ENCODE results near the gene SMIM3.

The SMIM3 gene

GRCh38 chr5:150762211-150762610 is 16.3 kb upstream of the SMIM3 start:
- TF ChIP-seq, protein P1, sequence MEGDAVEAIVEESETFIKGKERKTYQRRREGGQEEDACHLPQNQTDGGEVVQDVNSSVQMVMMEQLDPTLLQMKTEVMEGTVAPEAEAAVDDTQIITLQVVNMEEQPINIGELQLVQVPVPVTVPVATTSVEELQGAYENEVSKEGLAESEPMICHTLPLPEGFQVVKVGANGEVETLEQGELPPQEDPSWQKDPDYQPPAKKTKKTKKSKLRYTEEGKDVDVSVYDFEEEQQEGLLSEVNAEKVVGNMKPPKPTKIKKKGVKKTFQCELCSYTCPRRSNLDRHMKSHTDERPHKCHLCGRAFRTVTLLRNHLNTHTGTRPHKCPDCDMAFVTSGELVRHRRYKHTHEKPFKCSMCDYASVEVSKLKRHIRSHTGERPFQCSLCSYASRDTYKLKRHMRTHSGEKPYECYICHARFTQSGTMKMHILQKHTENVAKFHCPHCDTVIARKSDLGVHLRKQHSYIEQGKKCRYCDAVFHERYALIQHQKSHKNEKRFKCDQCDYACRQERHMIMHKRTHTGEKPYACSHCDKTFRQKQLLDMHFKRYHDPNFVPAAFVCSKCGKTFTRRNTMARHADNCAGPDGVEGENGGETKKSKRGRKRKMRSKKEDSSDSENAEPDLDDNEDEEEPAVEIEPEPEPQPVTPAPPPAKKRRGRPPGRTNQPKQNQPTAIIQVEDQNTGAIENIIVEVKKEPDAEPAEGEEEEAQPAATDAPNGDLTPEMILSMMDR (IDR thresholded peaks at IDR 0.05; ENCODE audit: insufficient read depth, low read length, poor library complexity, severe bottlenecking): no peak
- no peaks in the 10 kb centered on the region for H3K27me3 ChIP-seq (replicated peaks; ENCODE audit: control insufficient read depth, insufficient read depth, low read length)
- no peaks in the 10 kb centered on the region for H3K36me3 ChIP-seq (ENCODE audit: control insufficient read depth, insufficient read depth, low read length)
- no peak overlapping the region for H3K4me3 ChIP-seq (replicated peaks; ENCODE audit: low read depth, low read length)
- DNase-seq (ENCODE audit: extremely low read depth, insufficient read length): no peak

GRCh38 chr5:150763023-150763769 is 15.4 kb upstream of the SMIM3 start:
- no peak for DNase-seq (ENCODE audit: extremely low read depth, insufficient read length)
- Histone ChIP-seq H3K4me3 (replicated peaks; ENCODE audit: low read depth, low read length) (no peak overlapping the region), H3K36me3 (ENCODE audit: control insufficient read depth, insufficient read depth, low read length) (no peaks in the 10 kb centered on the region), H3K27me3 (replicated peaks; ENCODE audit: control insufficient read depth, insufficient read depth, low read length) (no peaks in the 10 kb centered on the region)
- TF ChIP-seq, protein P1 (IDR thresholded peaks at IDR 0.05; ENCODE audit: insufficient read depth, low read length, poor library complexity, severe bottlenecking): no peak

DNA sequence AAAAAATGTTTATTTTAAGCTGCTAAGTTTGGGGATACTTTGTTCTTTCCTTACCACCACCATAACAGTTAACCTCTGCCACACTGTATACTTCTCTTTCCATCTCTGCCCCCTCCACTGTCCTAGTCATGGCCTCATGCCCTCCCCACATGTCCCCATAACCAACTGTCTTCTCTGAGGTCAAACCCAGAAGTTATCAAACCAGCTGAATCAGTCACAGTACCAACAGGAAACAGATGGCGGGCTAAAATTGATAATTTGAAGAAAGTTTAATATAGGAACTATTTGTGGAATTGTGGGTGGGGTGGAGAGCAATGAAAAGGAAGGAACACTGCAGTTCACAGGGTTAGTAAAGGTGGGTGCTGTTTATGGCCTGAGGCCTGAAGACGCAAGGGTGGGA is 14.0 kb upstream of the SMIM3 start:
- H3K4me3 ChIP-seq (replicated peaks; ENCODE audit: low read depth, low read length): no peak overlapping the region
- no peaks in the 10 kb centered on the region for H3K36me3 ChIP-seq (ENCODE audit: control insufficient read depth, insufficient read depth, low read length)
- TF ChIP-seq, protein P1 (IDR thresholded peaks at IDR 0.05; ENCODE audit: insufficient read depth, low read length, poor library complexity, severe bottlenecking): no peak
- no peak for DNase-seq (ENCODE audit: extremely low read depth, insufficient read length)
- H3K27me3 ChIP-seq (replicated peaks; ENCODE audit: control insufficient read depth, insufficient read depth, low read length): no peaks in the 10 kb centered on the region

GRCh38 chr5:150765011-150765798 is 13.4 kb upstream of the SMIM3 start:
- TF ChIP-seq, protein P1 (IDR thresholded peaks at IDR 0.05; ENCODE audit: insufficient read depth, low read length, poor library complexity, severe bottlenecking): no peak
- Histone ChIP-seq H3K36me3 (ENCODE audit: control insufficient read depth, insufficient read depth, low read length) (no peaks in the 10 kb centered on the region), H3K27me3 (replicated peaks; ENCODE audit: control insufficient read depth, insufficient read depth, low read length) (no peaks in the 10 kb centered on the region), H3K4me3 (replicated peaks; ENCODE audit: low read depth, low read length) (no peak overlapping the region)
- no peak for DNase-seq (ENCODE audit: extremely low read depth, insufficient read length)

DNA sequence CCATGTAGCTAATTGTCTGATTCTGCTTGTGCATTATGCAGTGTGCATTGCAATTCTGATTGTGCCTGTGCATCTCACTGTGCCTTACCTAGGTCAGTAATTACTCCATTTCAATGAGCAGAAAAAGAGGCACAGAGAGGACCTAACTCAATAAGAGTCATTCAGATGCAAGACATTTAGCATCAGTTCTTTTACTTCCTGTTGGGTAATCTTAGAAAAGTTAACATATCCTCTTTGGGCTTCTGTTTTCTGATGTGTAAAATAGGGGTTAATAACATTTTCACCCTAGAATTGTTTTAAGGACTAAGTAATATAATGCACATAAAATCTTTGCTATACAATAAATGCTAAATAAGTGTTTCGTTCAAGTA is 12.8 kb upstream of the SMIM3 start:
- no peaks in the 10 kb centered on the region for H3K27me3 ChIP-seq (replicated peaks; ENCODE audit: control insufficient read depth, insufficient read depth, low read length)
- no peaks in the 10 kb centered on the region for H3K36me3 ChIP-seq (ENCODE audit: control insufficient read depth, insufficient read depth, low read length)
- no peak overlapping the region for H3K4me3 ChIP-seq (replicated peaks; ENCODE audit: low read depth, low read length)
- no peak for DNase-seq (ENCODE audit: extremely low read depth, insufficient read length)
- TF ChIP-seq, protein P1 (IDR thresholded peaks at IDR 0.05; ENCODE audit: insufficient read depth, low read length, poor library complexity, severe bottlenecking): no peak
